Bronchial epithelial cell (primary cell): ENCODE data around the gene SYNDIG1L. TPM values are rescaled to one million over a fixed set of nuclear protein-coding genes. Genes with fewer than 3 reads are reported as not detected.

Source experiments
- DNase-seq: peaks from one replicate; pipeline ENCODE4 v3.0.0-alpha.2; 2010; ENCODE audit warnings: low read depth
- FAIRE-seq: peaks from 2 replicates; lab custom pipeline; 2011; peaks lifted over from hg19 to GRCh38; lab: Jason Lieb, UNC
- H3K27me3 ChIP-seq: 2 replicates; pipeline ENCODE4 v1.5.1; 2011; ENCODE audit warnings: low read length; ENCODE audit not compliant: control insufficient read depth, insufficient read depth
- H3K36me3 ChIP-seq: 2 replicates; pipeline ENCODE4 v1.5.1; 2011; ENCODE audit warnings: low read length; ENCODE audit not compliant: control insufficient read depth, insufficient read depth
- H3K4me3 ChIP-seq: 2 replicates; pipeline ENCODE4 v1.5.1; 2011; ENCODE audit warnings: mild to moderate bottlenecking, low read depth, low read length, control low read depth
- CTCF ChIP-seq: IDR thresholded peaks from 2 replicates; pipeline ENCODE4 v1.5.1; 2011; ENCODE audit warnings: mild to moderate bottlenecking, moderate library complexity, low read length, control low read depth, inconsistent platforms; ENCODE audit not compliant: insufficient read depth, severe bottlenecking
- total RNA-seq: library from RNA; depleted of rRNA; stranded (reverse); fragments of >200 nt; gene quantifications from 2 replicates; pipeline ENCODE4 v1.2.1, GENCODE V29; 2014

Gene SYNDIG1L
- total RNA-seq, 1 donor from 2014 or later, result under 0.01 TPM

- no peak for DNase-seq
- no peak overlapping the region for H3K4me3 ChIP-seq
- FAIRE-seq, result no peak
- H3K36me3 ChIP-seq, result no peaks in the 10 kb centered on the region
- peaks cover 17% of the 10 kb centered on the region for H3K27me3 ChIP-seq
- no peak for TF ChIP-seq CTCF
Observed at GRCh38 chr14:74419086-74419485, 6.9 kb downstream of the SYNDIG1L start.

GRCh38 chr14:74418031-74418430 is 8.0 kb downstream of the SYNDIG1L start:
- FAIRE-seq (no peak), DNase-seq (no peak)
- no peaks in the 10 kb centered on the region for H3K36me3 ChIP-seq
- no peak for TF ChIP-seq CTCF
- no peak overlapping the region for H3K4me3 ChIP-seq
- H3K27me3 ChIP-seq, result peaks cover 15% of the 10 kb centered on the region

- DNase-seq, result no peak
- Histone ChIP-seq H3K36me3 (no peaks in the 10 kb centered on the region), H3K4me3 (no peak overlapping the region), H3K27me3 (peaks cover 16% of the 10 kb centered on the region)
- TF ChIP-seq CTCF, result no peak
- FAIRE-seq, result no peak
Observed at GRCh38 chr14:74417611-74418010, 8.4 kb downstream of the SYNDIG1L start.

GRCh38 chr14:74417201-74417600 is 8.8 kb downstream of the SYNDIG1L start:
- Histone ChIP-seq H3K27me3 (peaks cover 14% of the 10 kb centered on the region), H3K36me3 (no peaks in the 10 kb centered on the region), H3K4me3 (no peak overlapping the region)
- FAIRE-seq, result peak; percentile 36
- no peak for DNase-seq
- no peak for TF ChIP-seq CTCF

- DNase-seq (no peak), FAIRE-seq (no peak)
- Histone ChIP-seq H3K36me3 (no peaks in the 10 kb centered on the region), H3K27me3 (peaks cover 16% of the 10 kb centered on the region), H3K4me3 (no peak overlapping the region)
- TF ChIP-seq CTCF, result no peak
Observed at GRCh38 chr14:74415115-74415437, 10.9 kb downstream of the SYNDIG1L start.

- DNase-seq, result no peak
- no peaks in the 10 kb centered on the region for H3K36me3 ChIP-seq
- no peak overlapping the region for H3K4me3 ChIP-seq
- TF ChIP-seq CTCF, result no peak
- peaks cover 16% of the 10 kb centered on the region for H3K27me3 ChIP-seq
- no peak for FAIRE-seq
Observed at GRCh38 chr14:74414403-74415114, 11.5 kb downstream of the SYNDIG1L start.
